ENCODE measurements around the gene ZMYND8.
"Not testable (repeated sequence)": the region's sequence is repeated elsewhere in the genome, so short reads cannot be mapped to it uniquely, and the experiment has no call there.

Gene ZMYND8

GRCh38 chr20:47293631-47294030 lies 62.9 kb downstream of the ZMYND8 start:
- no peak overlapping the region for H3K4me3 ChIP-seq (ENCODE audit: control insufficient read depth, low read depth, low read length)
- TF ChIP-seq CTCF (conservative IDR thresholded peaks at IDR 0.05; ENCODE audit: control insufficient read depth, insufficient read depth, low read depth, low read length) = no peak
- no peak for DNase-seq (ENCODE audit: low read depth)

GRCh38 chr20:47292581-47292980 lies 63.9 kb downstream of the ZMYND8 start:
- H3K4me3 ChIP-seq (ENCODE audit: control insufficient read depth, low read depth, low read length) = no peak overlapping the region
- no peak for DNase-seq (ENCODE audit: low read depth)
- TF ChIP-seq CTCF (conservative IDR thresholded peaks at IDR 0.05; ENCODE audit: control insufficient read depth, insufficient read depth, low read depth, low read length) = no peak

- no peak for TF ChIP-seq CTCF (conservative IDR thresholded peaks at IDR 0.05; ENCODE audit: control insufficient read depth, insufficient read depth, low read depth, low read length)
- H3K4me3 ChIP-seq (ENCODE audit: control insufficient read depth, low read depth, low read length) = no peak overlapping the region
- DNase-seq (ENCODE audit: low read depth) = no peak
These were observed 65.7 kb downstream of the ZMYND8 start for GRCh38 chr20:47290666-47291430.

GRCh38 chr20:47290008-47290407 lies 66.5 kb downstream of the ZMYND8 start:
- DNase-seq (ENCODE audit: low read depth) = no peak
- no peak overlapping the region for H3K4me3 ChIP-seq (ENCODE audit: control insufficient read depth, low read depth, low read length)
- no peak for TF ChIP-seq CTCF (conservative IDR thresholded peaks at IDR 0.05; ENCODE audit: control insufficient read depth, insufficient read depth, low read depth, low read length)

GRCh38 chr20:47289096-47289495 lies 67.4 kb downstream of the ZMYND8 start:
- H3K4me3 ChIP-seq (ENCODE audit: control insufficient read depth, low read depth, low read length) = no peak overlapping the region
- no peak for TF ChIP-seq CTCF (conservative IDR thresholded peaks at IDR 0.05; ENCODE audit: control insufficient read depth, insufficient read depth, low read depth, low read length)
- no peak for DNase-seq (ENCODE audit: low read depth)

- not testable (repeated sequence) for H3K4me3 ChIP-seq (ENCODE audit: control insufficient read depth, low read depth, low read length); DNase-seq (ENCODE audit: low read depth)
These were observed 68.0 kb downstream of the ZMYND8 start for GRCh38 chr20:47288530-47288929.

GRCh38 chr20:47287609-47288144 lies 68.8 kb downstream of the ZMYND8 start:
- no peak overlapping the region for H3K4me3 ChIP-seq (ENCODE audit: control insufficient read depth, low read depth, low read length)
- DNase-seq (ENCODE audit: low read depth) = no peak
- no peak for TF ChIP-seq CTCF (conservative IDR thresholded peaks at IDR 0.05; ENCODE audit: control insufficient read depth, insufficient read depth, low read depth, low read length)
